ENCODE results near the gene AUTS2.

Gene AUTS2

DNA sequence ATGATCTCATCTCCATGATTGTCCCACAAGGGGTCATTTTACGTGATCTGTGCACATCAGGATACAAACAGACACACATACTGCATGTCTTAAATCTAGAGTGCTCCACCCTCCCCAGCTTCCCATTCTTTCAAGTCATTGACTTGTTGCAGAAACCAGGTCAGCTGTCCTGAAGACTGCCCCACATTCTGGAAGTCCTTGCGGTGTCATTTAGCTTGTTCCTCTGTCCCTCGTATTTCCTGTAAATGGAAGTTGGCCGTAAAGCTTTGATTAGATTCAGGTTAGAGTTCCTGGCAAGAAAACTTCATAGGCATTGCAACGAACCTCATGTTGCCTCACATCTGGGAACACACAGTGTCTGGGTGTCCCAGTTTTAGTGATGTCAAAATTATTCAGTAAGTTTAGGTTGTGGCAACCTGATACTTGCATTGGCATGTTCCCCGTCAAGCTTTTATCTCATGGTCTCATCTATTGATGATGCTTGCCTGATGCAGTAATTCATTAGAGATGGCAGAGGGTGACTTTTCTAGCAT is 1116.3 kb downstream of the AUTS2 start:
- Histone ChIP-seq H3K4me3 (ENCODE audit: insufficient read depth, low read length, poor library complexity, severe bottlenecking) (no peak overlapping the region), H3F3A (ENCODE audit: insufficient read depth) (no peaks in the 10 kb centered on the region), H4K20me1 (ENCODE audit: low read depth, low read length) (no peaks in the 10 kb centered on the region), H3K9me3 (ENCODE audit: insufficient read depth, low read length) (no peaks in the 10 kb centered on the region), H3K79me2 (ENCODE audit: insufficient read depth, low read length) (no peaks in the 10 kb centered on the region), H3K9me2 (replicated peaks; ENCODE audit: insufficient read depth, low read length) (no peaks in the 10 kb centered on the region), H3K9ac (ENCODE audit: low read length) (no peak overlapping the region), H3K27me3 (ENCODE audit: low read length) (no peaks in the 10 kb centered on the region), H3K27ac (ENCODE audit: low read depth, low read length) (no peak overlapping the region), H2AFZ (ENCODE audit: low read depth, low read length, severe bottlenecking) (no peak overlapping the region), H3K4me2 (ENCODE audit: low read depth, low read length, poor library complexity, severe bottlenecking) (no peak overlapping the region), H3K36me3 (ENCODE audit: low read length) (no peaks in the 10 kb centered on the region)
- TF ChIP-seq, protein P1, sequence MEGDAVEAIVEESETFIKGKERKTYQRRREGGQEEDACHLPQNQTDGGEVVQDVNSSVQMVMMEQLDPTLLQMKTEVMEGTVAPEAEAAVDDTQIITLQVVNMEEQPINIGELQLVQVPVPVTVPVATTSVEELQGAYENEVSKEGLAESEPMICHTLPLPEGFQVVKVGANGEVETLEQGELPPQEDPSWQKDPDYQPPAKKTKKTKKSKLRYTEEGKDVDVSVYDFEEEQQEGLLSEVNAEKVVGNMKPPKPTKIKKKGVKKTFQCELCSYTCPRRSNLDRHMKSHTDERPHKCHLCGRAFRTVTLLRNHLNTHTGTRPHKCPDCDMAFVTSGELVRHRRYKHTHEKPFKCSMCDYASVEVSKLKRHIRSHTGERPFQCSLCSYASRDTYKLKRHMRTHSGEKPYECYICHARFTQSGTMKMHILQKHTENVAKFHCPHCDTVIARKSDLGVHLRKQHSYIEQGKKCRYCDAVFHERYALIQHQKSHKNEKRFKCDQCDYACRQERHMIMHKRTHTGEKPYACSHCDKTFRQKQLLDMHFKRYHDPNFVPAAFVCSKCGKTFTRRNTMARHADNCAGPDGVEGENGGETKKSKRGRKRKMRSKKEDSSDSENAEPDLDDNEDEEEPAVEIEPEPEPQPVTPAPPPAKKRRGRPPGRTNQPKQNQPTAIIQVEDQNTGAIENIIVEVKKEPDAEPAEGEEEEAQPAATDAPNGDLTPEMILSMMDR (IDR thresholded peaks at IDR 0.05; ENCODE audit: insufficient read depth, low read length, poor library complexity, severe bottlenecking) = no peak
- no peak for TF ChIP-seq EZH2phosphoT487 (conservative IDR thresholded peaks at IDR 0.05; ENCODE audit: low read length)

DNA sequence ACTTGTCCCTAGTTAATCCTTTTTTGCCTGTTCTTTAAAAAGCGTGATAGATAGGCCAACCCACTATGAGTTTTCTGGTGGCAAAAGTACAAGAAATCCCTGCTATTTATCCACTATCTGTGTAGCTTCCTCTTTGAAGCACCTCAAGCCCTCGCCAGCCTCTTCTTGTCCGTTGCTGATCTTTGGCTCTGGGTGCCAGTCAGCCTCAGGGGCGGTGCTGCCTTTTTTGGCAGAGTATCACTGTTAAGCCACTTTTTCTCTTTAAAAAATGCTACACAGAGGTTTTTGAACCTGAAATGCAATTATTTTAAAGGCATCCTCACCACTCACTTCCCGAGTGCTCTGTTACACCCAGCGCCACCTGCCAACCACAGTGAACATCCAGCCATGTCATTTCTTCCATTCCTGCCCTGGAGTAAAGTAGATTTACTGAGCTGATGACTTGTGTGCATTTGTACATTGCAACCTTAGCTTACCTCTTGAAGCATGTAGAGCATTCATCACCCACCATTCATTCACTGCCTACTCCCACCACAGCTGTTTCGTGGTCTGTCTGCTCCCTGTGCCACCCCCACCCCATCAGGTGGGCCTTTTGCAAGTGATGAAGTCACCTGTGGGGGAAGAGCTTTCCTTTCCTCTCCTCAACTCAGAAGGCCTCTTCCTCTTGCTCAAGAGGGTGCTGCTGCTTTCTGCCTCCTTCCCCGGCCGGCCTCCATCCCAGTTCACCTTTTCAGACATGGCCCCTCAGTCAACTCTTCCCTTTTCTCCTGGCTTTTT is 1119.5 kb downstream of the AUTS2 start:
- H3K27ac ChIP-seq (ENCODE audit: low read depth, low read length) = no peak overlapping the region
- H3K4me3 ChIP-seq (ENCODE audit: insufficient read depth, low read length, poor library complexity, severe bottlenecking) = no peak overlapping the region
- H2AFZ ChIP-seq (ENCODE audit: low read depth, low read length, severe bottlenecking) = no peak overlapping the region
- H3K9ac ChIP-seq (ENCODE audit: low read length) = no peak overlapping the region
- H3K36me3 ChIP-seq (ENCODE audit: low read length) = no peaks in the 10 kb centered on the region
- no peaks in the 10 kb centered on the region for H3K9me3 ChIP-seq (ENCODE audit: insufficient read depth, low read length)
- TF ChIP-seq, protein P1 (IDR thresholded peaks at IDR 0.05; ENCODE audit: insufficient read depth, low read length, poor library complexity, severe bottlenecking) = no peak
- TF ChIP-seq EZH2phosphoT487 (conservative IDR thresholded peaks at IDR 0.05; ENCODE audit: low read length) = no peak
- no peaks in the 10 kb centered on the region for H3F3A ChIP-seq (ENCODE audit: insufficient read depth)
- H3K4me2 ChIP-seq (ENCODE audit: low read depth, low read length, poor library complexity, severe bottlenecking) = no peak overlapping the region
- 0 out of 2 replicates have a peak, but pooled peaks cover 8% of the 10 kb centered on the region for H4K20me1 ChIP-seq (ENCODE audit: low read depth, low read length)
- no peaks in the 10 kb centered on the region for H3K27me3 ChIP-seq (ENCODE audit: low read length)
- no peaks in the 10 kb centered on the region for H3K9me2 ChIP-seq (replicated peaks; ENCODE audit: insufficient read depth, low read length)
- no peaks in the 10 kb centered on the region for H3K79me2 ChIP-seq (ENCODE audit: insufficient read depth, low read length)

DNA sequence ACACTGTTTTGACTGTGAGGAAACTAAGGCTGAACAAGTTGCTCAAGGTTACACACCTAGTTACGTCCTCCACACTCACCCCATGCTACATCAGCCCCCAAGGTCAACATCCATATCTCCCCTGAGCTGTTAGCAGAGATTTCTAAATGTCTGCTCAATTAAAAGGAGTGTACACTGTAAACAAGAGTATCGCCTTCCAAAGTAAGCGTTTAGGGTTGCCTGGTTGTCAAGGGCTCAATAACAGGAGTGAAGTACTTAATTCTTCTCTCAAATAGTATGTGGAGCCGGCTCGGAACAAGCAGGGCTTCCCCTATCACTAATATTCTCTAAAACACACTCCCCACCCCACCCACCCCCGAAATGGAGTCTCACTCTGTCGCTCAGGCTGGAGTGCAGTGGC is 1120.8 kb downstream of the AUTS2 start:
- Histone ChIP-seq H3K9ac (ENCODE audit: low read length) (no peak overlapping the region), H3K9me3 (ENCODE audit: insufficient read depth, low read length) (no peaks in the 10 kb centered on the region), H4K20me1 (ENCODE audit: low read depth, low read length) (0 out of 2 replicates have a peak, but pooled peaks cover 8% of the 10 kb centered on the region), H3K79me2 (ENCODE audit: insufficient read depth, low read length) (no peaks in the 10 kb centered on the region), H2AFZ (ENCODE audit: low read depth, low read length, severe bottlenecking) (no peak overlapping the region), H3K27ac (ENCODE audit: low read depth, low read length) (no peak overlapping the region), H3K9me2 (replicated peaks; ENCODE audit: insufficient read depth, low read length) (no peaks in the 10 kb centered on the region), H3K27me3 (ENCODE audit: low read length) (no peaks in the 10 kb centered on the region), H3F3A (ENCODE audit: insufficient read depth) (no peaks in the 10 kb centered on the region), H3K36me3 (ENCODE audit: low read length) (no peaks in the 10 kb centered on the region), H3K4me3 (ENCODE audit: insufficient read depth, low read length, poor library complexity, severe bottlenecking) (no peak overlapping the region), H3K4me2 (ENCODE audit: low read depth, low read length, poor library complexity, severe bottlenecking) (no peak overlapping the region)
- TF ChIP-seq EZH2phosphoT487 (conservative IDR thresholded peaks at IDR 0.05; ENCODE audit: low read length) = no peak

All from SU-DHL-6 (cell line).